Activated naive CD8-positive, alpha-beta T cell treated with anti-CD3 and anti-CD28 coated beads, Interleukin-2, amount 50 U/mL, for 16 hours (primary cell): ENCODE data around the gene ZFYVE28.

ENCODE experiments used
- DNase-seq: peaks from one replicate; pipeline ENCODE4 v3.0.0-alpha.2; 2020; ENCODE audit warnings: low read depth, low spot score

The ZFYVE28 gene

GRCh38 chr4:2304321-2304876 is 114.0 kb downstream of the ZFYVE28 start:
- no peak for DNase-seq

GRCh38 chr4:2303686-2304320 is 114.6 kb downstream of the ZFYVE28 start:
- DNase-seq: no peak

- no peak for DNase-seq
Observed at GRCh38 chr4:2303121-2303685, 115.2 kb downstream of the ZFYVE28 start.

GRCh38 chr4:2302387-2303119 is 115.9 kb downstream of the ZFYVE28 start:
- DNase-seq: no peak

- DNase-seq: no peak
Observed at GRCh38 chr4:2301806-2302205, 116.6 kb downstream of the ZFYVE28 start.

- DNase-seq: no peak
Observed at GRCh38 chr4:2301225-2301642, 117.2 kb downstream of the ZFYVE28 start.

GRCh38 chr4:2300431-2301224 is 117.8 kb downstream of the ZFYVE28 start:
- no peak for DNase-seq

- DNase-seq: no peak
Observed at GRCh38 chr4:2299794-2300193, 118.7 kb downstream of the ZFYVE28 start.

GRCh38 chr4:2298532-2298991 is 119.9 kb downstream of the ZFYVE28 start:
- DNase-seq: no peak

- DNase-seq: no peak
Observed at GRCh38 chr4:2297606-2298531, 120.6 kb downstream of the ZFYVE28 start.

GRCh38 chr4:2296631-2297601 is 121.5 kb downstream of the ZFYVE28 start:
- DNase-seq: no peak

GRCh38 chr4:2295900-2296442 is 122.5 kb downstream of the ZFYVE28 start:
- no peak for DNase-seq

GRCh38 chr4:2295500-2295899 is 122.9 kb downstream of the ZFYVE28 start:
- no peak for DNase-seq

GRCh38 chr4:2292646-2293108 is 125.8 kb downstream of the ZFYVE28 start:
- no peak for DNase-seq

- DNase-seq: no peak
Observed at GRCh38 chr4:2291705-2292645, 126.5 kb downstream of the ZFYVE28 start.

GRCh38 chr4:2290974-2291704 is 127.3 kb downstream of the ZFYVE28 start:
- DNase-seq: no peak

GRCh38 chr4:2290488-2290887 is 128.0 kb downstream of the ZFYVE28 start:
- no peak for DNase-seq
